ENCODE results near the gene RPUSD1.

GRCh38 chr16:735982-736453, 52.2 kb downstream of the RPUSD1 start:
- TF ChIP-seq CTCF (IDR thresholded peaks at IDR 0.05) (no peak), MAX (CRISPR knock-in tag; IDR thresholded peaks at IDR 0.05) (no peak), CREB1 (CRISPR knock-in tag; IDR thresholded peaks at IDR 0.05) (no peak), ETV6 (CRISPR knock-in tag; IDR thresholded peaks at IDR 0.05) (no peak), ESRRA (CRISPR knock-in tag; IDR thresholded peaks at IDR 0.05; ENCODE audit: borderline replicate concordance) (no peak), NFE2L1 (CRISPR knock-in tag; IDR thresholded peaks at IDR 0.05) (no peak), USF1 (CRISPR knock-in tag; IDR thresholded peaks at IDR 0.05) (no peak), JUN (CRISPR knock-in tag; IDR thresholded peaks at IDR 0.05) (no peak)
